ENCODE data around the gene SAMSN1.

The SAMSN1 gene

DNA sequence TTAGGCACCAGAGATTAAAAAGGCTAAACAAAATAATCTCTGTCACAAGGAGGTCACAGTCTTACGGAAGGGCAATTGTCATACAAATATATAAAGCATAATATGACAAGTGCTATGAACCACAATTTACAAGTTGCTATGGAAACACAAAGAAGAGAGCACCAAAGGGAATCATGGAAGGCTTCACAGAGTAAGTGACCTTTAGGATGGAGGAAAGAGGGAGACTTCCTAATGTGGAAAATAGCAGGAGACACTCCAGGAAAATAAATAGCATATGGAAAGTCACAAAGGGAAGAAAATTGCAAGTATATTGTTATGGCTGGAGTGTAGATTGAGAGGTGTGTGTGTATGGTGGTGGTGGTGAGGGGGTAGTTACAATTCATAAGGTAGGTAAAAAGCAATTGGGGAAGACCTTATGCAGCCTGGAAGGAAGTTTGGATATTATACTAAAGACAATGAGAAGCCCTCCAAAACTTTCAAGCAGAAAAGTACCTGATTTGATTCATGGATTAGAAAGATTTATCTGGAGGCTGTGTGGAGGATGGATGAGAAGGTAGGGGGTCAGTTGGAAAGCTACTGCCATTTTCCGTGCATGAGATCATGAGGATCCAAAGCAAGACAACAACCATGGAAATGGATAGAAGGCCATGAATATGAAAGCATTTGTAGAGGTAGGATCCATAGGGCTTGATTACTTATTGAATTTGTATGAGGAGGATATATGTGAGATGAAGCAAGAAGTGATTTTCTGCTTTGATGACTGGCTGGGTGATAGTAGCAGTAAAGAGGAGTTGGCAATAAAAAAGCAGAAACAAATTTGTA is 61.7 kb downstream of the SAMSN1 start:
- DNase-seq (ENCODE audit: low spot score): no peak

DNA sequence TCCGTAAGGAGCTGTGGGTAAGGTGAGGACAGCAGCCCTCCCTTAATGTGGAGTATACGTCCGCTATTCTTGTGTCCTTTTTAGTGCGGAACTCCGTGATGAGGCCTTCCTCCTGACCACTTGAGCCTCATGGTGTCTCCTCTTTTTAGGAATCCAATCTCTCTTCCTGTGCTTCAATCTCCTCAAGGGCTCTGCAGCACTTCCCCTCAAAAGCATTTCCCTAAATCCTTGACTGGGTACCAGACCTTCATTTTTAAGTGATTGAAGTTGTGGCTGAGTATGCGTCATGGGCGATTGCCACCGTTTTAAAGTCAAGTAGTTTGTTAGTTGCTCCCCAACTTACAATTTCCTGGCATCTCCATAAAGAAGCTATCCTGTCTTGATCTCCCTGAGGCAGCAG is 62.8 kb downstream of the SAMSN1 start:
- no peak for DNase-seq (ENCODE audit: low spot score)

DNA sequence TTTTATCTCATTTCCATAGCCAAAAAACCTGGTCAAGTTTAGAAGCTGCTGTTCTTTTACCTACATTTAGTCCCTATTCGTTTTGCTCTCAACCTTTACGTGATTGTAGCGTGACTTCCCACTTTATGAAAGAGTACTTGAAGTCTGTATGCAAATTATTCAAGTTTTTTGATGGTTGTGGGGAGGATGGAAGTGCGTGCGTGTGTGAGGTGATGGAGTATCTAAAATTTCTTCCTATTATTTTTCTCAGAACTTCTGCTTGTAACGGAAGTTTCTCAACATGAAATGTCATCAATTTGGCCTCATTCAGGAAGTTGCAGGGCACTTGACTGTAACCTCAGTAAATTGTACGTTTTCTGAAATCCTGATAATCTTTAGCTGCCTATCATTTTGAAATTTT is 64.0 kb downstream of the SAMSN1 start:
- DNase-seq (ENCODE audit: low spot score): no peak

DNA sequence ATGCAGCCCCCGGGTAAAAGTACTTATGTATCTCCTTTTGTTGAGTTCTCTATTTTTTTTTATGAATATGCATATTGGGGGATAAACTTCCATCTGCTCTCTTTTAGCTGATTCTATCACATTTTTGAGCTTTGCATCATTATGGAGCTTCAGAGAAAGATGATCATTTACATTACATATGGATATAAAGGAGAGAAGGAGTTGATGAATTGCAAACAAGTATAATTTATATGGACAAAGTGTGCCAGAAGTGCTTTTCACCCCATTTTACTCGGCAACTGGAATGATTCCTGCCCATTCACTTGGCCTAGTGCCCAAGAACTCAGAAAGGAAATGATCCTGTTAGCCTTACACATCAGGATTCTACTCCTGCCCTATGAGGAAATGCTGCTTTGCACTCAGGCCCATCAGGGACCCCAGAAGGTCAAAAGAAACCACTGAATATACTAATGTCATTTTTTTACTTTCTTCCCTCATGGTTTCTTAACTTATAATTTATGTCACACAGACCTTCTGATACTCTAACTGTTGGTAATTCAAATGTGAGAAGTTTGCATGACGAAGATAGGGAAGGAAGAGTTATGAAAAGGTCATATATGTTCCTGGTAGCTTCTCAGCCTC is 65.6 kb downstream of the SAMSN1 start:
- DNase-seq (ENCODE audit: low spot score): no peak

DNA sequence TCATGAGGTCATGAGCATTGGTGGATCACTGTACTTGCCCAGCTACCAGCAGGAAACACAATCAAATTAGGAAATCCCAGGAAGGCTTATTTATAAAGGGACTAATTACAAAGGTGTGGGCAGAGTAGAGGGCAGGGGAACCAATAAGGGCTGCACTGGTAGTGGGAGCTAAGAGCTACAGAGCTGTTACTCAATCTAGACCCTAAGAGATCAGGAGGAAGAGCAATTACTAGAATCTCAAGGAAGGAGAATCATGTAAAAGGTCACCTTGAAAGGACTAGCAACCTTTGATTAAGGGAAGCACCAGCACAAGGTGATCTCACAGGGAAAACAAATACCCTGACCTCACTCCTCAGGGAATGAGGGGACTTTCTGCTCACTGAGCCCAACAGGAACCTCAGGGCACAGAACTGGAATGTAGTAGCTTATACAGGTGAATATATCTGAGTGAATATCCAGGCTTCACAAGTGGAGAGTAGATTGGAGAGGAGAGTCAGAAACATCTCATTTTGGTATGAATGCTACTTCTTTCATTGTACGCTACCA is 66.8 kb downstream of the SAMSN1 start:
- DNase-seq (ENCODE audit: low spot score): no peak

DNA sequence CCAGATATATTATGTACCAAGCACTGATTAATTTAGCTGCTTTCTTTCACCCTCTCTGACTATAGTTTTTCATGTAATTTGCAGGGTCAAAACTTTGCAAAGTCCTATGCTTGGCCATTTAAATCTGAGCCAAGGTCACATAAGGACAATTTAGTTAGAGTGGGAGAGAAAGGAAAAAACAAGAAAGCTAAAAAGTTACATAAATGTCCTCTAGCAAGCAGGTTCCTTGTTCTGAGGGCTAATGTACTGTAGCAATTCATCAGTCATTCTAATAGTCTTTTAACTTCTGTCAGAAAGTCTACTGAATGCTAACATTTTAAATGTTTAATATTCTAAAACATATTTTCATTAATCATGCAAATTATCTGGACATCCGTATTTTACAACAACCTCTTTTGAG is 68.3 kb downstream of the SAMSN1 start:
- DNase-seq (ENCODE audit: low spot score): no peak

DNA sequence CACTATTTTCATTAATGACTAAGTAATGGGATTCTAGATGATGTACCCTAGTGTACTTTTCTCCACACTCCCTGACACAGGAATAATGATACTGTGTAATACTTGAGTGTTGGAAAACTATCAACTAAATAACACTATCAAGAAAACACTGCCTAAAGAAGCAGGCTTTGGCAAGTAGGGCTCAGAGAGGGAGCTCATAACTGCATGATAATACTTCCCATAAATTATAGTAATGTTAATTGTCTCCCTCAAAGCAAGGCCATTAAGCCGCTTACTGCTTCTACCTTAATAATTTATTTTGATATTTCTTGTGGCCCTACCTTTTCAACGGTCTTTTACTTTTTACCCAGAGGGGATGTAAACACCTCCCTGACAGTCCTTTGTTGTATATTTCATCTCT is 69.0 kb downstream of the SAMSN1 start:
- no peak for DNase-seq (ENCODE audit: low spot score)

DNA sequence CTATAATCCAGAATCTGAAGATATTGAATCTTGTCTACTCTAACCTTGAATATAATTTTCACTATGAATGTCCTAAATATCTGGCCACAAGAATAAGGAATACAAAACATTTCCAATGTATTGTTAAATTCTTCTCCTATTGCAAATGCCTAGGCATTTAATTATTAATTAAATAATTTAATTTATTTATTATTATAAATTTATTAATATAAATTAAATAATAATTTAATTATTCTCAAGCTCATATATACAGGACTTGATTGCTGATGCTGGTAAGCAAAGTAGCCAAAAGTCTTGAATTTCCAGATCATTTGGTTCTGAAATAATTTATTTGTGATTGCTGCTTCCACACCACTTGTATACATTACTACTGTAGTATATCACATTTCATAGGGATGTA is 71.1 kb downstream of the SAMSN1 start:
- no peak for DNase-seq (ENCODE audit: low spot score)

DNA sequence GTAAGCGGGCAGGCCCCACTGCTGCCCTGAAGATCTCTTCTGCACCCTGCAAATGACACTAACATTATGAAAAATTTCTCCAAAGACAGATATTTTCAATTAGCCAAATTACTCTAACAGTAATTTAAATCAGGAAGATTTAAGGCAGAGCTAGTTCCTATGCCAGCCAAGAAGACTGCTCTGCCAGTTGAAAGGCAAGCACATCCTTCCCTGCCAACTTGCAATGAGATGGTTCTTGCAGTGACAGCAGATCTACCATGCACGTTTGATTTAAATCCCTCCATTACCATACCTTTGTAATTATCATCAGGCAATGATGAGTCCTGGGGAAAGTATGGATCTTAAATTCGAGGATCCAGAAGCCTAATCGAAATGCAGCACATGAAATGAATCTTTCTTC is 76.5 kb downstream of the SAMSN1 start:
- no peak for DNase-seq (ENCODE audit: low spot score)

DNA sequence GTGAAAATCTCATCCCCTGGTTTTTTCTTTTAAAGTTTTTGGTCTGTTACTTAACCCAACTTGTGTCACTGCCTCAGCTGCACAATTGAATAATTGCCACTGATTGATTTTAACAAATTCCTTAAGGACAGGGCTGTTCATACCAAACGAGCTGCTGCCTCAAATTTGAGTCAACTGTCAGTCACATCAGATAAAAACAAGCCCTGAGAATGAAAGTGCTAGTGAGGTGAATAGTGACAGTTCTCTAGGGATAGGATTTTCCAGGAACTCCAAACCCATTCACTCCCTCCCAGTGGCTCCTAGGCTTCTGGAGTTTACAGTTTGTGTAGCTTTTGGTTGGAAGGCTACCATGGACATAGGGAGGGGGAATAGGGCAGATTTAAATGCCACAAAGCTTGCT is 79.4 kb downstream of the SAMSN1 start:
- no peak for DNase-seq (ENCODE audit: low spot score)

DNA sequence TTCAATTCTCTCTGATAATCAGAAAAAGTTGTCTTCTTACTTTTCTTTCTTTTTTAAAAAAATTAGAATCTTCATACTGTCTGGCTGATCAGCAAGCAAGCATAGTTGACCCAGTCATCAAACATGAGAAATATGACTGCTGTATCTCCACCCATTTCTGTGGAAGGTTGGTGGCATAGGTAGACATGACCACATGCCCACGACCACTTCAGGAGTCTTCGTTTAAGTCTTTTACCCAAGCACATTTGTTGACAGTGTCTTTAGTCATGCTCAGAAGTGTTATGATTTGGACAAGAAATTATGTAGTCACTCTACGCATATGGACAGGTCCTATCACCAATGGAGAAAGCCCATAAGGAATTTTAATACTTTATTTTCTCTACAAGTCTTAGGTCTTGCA is 88.4 kb downstream of the SAMSN1 start:
- no peak for DNase-seq (ENCODE audit: low spot score)

DNA sequence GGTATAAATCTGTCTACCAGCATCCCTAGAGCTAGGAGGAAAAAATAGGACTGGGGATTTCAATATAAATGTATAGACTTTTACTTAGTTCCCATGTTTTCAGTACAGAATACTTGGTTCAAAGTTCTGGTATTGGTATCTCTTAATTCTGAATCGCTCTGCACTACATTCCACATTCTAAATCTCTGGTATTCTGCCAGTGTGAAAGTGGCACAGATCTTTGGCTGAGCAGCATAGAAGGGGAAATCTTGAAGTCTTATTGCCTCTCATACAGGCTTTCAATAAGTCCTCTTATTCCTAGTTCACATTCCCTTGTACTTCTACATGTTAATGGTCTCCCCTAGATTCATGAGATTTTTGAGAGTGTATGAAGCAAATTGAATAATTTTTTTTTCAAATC is 89.2 kb downstream of the SAMSN1 start:
- DNase-seq (ENCODE audit: low spot score): no peak

DNA sequence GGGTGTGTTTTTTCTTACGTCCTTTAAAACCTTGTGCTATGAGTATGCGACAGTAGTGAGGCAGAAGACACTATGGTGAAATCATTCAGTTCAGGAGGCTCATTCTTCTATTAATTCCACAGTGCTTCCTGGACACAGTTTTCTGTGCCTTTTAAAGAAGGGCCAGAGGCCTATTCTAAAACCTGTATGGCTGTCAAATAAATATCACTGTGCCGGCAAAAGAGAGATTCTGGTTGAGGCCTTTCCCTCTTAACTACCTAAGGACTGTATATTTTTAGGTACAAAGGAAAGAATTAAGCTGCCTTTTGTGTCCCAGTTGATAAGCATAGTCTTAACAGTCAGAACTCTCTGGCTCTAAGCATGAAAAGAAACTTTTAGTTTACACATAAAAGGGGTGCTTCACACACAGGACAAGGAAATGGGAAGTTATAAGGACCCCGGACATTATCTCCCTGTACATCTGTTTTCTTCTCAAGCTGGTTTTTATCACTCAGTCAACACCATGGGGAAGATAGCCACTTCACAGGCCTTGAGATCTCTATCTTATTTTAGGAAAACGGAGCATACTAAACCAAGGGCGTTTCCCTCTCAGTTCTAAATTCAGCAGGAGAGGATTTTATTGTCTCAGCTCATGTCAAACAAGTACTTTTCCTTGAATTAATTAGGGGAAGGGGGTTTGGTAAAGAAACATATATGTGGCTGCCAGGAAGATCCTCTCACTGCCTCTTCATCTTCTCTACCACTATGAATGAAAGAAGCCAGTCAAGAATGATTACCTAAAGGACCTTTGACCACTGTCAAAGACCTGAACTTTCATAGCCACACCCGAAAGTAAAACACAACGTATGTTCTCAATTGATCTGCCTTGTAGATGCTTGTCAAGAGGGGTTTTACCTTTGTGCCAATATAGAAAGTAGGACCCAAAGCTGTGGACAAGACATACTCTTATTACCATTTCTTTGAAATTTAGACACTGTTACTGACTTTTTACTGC is 91.8 kb downstream of the SAMSN1 start:
- no peak for DNase-seq (ENCODE audit: low spot score)

DNA sequence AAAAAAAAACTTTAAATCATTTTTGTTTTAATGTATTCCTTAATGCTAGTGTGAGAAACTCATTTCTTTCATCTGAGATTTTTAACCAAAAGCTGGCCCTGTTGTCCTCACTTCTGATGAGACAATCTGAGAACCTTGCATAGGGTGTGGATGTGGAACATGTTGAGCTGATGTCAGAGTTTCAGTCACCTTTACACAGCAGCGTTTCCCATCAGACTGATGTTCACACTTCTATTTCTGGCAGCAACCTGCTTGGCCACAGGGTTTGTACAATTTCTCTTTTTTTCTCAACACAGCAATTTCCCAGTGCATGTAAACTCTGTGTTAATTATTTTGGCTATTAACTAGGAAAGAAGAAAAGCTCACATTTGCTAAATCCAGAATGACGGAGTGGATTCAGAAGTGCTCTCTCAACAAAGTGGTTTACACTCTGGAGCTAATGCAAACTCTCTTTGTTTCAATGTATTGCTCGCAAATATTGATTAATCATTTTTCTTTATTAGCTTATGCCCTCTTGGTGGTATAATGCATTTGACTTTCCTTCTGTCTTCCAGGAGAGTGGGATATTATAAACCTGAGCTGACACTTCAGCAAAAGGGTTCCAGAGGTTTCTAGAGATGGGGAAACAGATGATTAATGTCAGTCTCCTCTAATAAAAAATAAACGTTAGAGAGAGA is 92.6 kb downstream of the SAMSN1 start:
- no peak for DNase-seq (ENCODE audit: low spot score)

DNA sequence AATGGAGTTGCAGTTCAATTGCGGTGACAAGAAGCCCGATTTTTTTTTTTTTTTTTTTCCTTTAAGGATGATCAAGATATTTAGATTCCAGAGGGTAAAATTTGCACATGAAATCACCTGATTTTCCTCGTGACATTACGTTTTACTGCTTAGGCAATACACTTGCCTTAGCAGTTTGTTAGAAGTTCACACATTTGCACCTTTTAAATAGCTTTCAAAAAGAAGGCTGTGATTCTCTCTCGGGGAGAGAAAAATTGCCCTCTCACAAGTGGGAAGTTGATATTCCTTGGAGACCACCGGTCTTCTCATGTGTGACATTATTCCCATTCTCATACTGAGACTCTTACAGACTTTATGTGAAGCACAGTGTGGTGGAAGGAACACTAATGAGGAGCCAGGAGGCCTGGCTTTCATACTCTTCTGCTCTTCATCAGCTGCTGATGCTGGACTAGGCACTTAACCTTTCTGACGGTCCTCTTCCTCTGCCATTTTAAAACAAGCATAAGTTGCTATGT is 93.3 kb downstream of the SAMSN1 start:
- DNase-seq (ENCODE audit: low spot score): no peak

DNA sequence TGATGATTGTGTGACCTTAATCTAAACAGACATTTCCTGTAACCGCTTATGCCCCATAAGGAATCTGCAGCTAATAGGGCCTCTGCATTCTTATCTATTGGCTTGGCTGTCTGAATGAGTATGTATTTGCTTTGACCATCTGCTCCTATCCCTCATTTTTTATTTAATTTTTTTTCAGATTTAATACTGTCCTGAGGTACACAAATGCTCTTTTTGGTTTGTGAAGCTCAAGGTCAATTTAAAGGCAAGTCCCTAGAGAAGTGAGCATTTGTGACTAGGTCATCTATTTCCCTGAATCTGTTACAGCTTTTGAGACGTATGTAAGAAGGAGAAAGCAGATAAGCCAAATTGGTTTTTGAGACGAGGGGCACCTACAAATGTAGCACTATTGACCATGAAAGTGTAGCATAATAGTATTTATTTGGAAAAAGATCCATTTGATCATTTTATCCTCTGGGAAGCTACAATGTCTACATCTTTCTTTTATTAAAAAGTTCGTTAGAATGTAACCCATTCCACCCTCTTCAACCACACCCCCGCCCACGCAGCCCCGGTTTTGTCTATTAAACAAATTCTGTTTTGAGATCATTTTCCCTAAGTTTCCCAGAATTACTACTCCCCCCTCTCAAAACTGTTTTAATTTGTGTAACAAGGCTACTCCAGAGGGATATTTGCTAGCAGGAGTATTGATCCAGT is 93.9 kb downstream of the SAMSN1 start:
- DNase-seq (ENCODE audit: low spot score): no peak

DNA sequence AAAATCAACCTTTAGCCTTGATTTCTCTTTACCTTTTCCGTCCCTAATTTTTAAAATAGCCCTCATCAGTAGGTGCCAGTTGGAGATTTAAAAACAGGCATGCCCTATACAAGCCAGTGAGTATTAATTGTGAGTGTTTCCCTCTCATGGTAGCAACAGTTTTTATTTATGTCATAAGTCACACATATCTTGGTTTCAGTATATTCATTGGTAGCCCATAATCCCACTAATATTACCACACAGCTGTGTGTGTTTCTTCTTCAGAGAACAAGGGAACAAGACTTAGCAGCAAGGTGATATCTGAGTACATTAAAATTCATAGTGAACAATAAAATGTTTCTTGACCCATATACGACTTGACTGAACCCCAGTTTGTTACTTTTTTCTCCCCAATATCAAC is 94.6 kb downstream of the SAMSN1 start:
- DNase-seq (ENCODE audit: low spot score): no peak

DNA sequence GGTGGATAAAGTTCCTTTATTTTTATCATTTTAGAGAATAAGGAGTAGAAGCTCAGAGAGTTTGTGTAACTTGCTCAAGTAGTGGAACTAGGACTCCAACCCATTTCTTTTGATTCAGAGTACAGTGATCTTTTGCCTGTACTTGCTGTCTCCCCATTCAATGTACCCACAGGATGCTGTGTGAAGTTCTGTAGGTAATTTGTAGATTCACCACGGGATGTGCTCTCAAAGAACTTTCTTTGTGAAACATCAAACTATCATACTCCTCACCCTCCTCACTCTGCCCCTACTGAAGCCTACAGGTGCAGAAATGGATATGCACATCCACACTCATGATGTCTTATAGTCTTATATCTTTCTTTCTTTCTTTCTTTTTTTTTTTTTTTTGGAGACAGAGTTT is 97.3 kb downstream of the SAMSN1 start:
- no peak for DNase-seq (ENCODE audit: low spot score)

DNA sequence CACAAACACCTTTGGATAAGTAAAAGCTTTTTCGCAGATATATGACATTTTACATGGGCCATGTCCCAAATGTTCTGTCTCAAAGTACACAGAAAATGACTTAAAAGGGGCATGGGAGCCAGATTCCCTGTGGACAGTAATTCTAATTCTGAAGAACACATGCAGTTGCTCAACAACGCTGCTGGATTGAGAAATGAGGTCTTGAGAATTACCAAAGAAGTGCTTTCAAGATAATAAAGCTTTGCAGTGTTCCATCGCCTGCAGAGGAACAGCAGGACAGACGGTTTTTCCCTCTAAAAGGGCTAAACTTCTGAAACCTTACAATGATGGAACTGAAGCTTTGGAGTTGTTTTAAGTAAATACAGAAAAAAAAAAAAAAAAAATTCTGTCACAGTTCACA is 107.9 kb downstream of the SAMSN1 start:
- DNase-seq (ENCODE audit: low spot score): no peak

DNA sequence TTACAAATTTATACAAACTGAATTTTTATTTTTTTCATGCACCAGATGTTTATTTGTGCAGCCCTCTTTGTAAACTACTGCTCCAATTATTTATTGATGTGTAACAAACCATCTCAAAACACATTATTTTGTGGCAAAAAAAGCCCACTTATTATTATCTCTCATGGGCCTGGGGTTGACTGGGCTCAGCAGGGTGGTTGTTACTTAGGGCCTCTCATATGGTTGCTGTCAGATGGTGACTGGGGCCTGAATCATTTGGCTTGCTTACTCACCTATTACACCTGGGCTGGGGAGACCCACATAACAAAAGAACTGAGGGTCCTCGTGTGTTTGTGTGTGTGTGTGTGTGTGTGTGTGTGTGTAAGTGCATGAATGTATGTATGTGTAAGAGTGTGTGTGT is 110.7 kb downstream of the SAMSN1 start:
- DNase-seq (ENCODE audit: low spot score): no peak

Data from RKO (cell line).